HG02884 (cell line): ENCODE data around the gene PKM.
"Not testable (repeated sequence)": the region's sequence is repeated elsewhere in the genome, so short reads cannot be mapped to it uniquely, and the experiment has no call there.

Source experiments
- ATAC-seq: cut with Tn5 transposase; IDR thresholded peaks from one replicate; pipeline ENCODE4 v1.9.1; 2021; ENCODE audit warnings: mild to moderate bottlenecking, moderate library complexity; ENCODE audit not compliant: unreplicated experiment

Gene PKM

GRCh38 chr15:72179950-72180581 is 50.9 kb downstream of the PKM start:
- ATAC-seq, result no peak

- no peak for ATAC-seq
These were observed 51.9 kb downstream of the PKM start for GRCh38 chr15:72178976-72179585.

GRCh38 chr15:72176743-72177142 is 54.2 kb downstream of the PKM start:
- no peak for ATAC-seq

- ATAC-seq, result no peak
These were observed 54.8 kb downstream of the PKM start for GRCh38 chr15:72176159-72176558.

- ATAC-seq, result no peak
These were observed 55.6 kb downstream of the PKM start for GRCh38 chr15:72175186-72176044.

GRCh38 chr15:72174551-72175165 is 56.3 kb downstream of the PKM start:
- no peak for ATAC-seq

- ATAC-seq, result no peak
These were observed 57.0 kb downstream of the PKM start for GRCh38 chr15:72173864-72174550.

- ATAC-seq, result no peak
These were observed 57.6 kb downstream of the PKM start for GRCh38 chr15:72173401-72173800.

- ATAC-seq, result no peak
These were observed 58.2 kb downstream of the PKM start for GRCh38 chr15:72172796-72173195.

GRCh38 chr15:72171978-72172377 is 59.0 kb downstream of the PKM start:
- not testable (repeated sequence) for ATAC-seq

- no peak for ATAC-seq
These were observed 60.3 kb downstream of the PKM start for GRCh38 chr15:72170691-72171090.

- no peak for ATAC-seq
These were observed 60.9 kb downstream of the PKM start for GRCh38 chr15:72169921-72170611.

GRCh38 chr15:72169236-72169920 is 61.6 kb downstream of the PKM start:
- ATAC-seq, result no peak

GRCh38 chr15:72168808-72169190 is 62.2 kb downstream of the PKM start:
- no peak for ATAC-seq

- ATAC-seq, result no peak
These were observed 62.7 kb downstream of the PKM start for GRCh38 chr15:72168131-72168807.

- ATAC-seq, result no peak
These were observed 63.5 kb downstream of the PKM start for GRCh38 chr15:72167445-72167844.

GRCh38 chr15:72166716-72167417 is 64.1 kb downstream of the PKM start:
- ATAC-seq, result no peak

- ATAC-seq, result no peak
These were observed 67.3 kb downstream of the PKM start for GRCh38 chr15:72163719-72164118.

GRCh38 chr15:72162569-72162968 is 68.4 kb downstream of the PKM start:
- no peak for ATAC-seq
